H9 (cell line): ENCODE measurements around the gene DSEL. TPM values are rescaled to one million over a fixed set of nuclear protein-coding genes. Genes with fewer than 3 reads are reported as not detected.

Source experiments
- DNase-seq: peaks from one replicate; pipeline ENCODE4 v3.0.0-alpha.2; 2017
- H2AFZ ChIP-seq: one replicate; pipeline ENCODE4 v1.6.1; 2013; ENCODE audit warnings: mild to moderate bottlenecking, low read length, control low read depth, moderate library complexity
- H2AK5ac ChIP-seq: 2 replicates; pipeline ENCODE4 v1.6.1; 2013; ENCODE audit warnings: low read length, control low read depth, mixed read lengths; ENCODE audit not compliant: insufficient read length
- H2BK120ac ChIP-seq: one replicate; pipeline ENCODE4 v1.6.1; 2013; ENCODE audit warnings: low read depth, mild to moderate bottlenecking, low read length, control low read depth, inconsistent platforms; ENCODE audit not compliant: poor library complexity, severe bottlenecking
- H2BK12ac ChIP-seq: 2 replicates; pipeline ENCODE4 v1.6.1; 2013; ENCODE audit warnings: low read length, control low read depth, mixed read lengths, low read depth; ENCODE audit not compliant: insufficient read length
- H2BK15ac ChIP-seq: 2 replicates; pipeline ENCODE4 v1.6.1; 2013; ENCODE audit warnings: low read depth, low read length, control low read depth
- H2BK20ac ChIP-seq: one replicate; pipeline ENCODE4 v1.6.1; 2013; ENCODE audit warnings: low read depth, mild to moderate bottlenecking, low read length, control low read depth, inconsistent platforms; ENCODE audit not compliant: poor library complexity, severe bottlenecking
- H2BK5ac ChIP-seq: 2 replicates; pipeline ENCODE4 v1.6.1; 2013; ENCODE audit warnings: low read length, control low read depth, mixed read lengths; ENCODE audit not compliant: insufficient read length
- H3K14ac ChIP-seq: 2 replicates; pipeline ENCODE4 v1.6.1; 2013; ENCODE audit warnings: low read length, control low read depth; ENCODE audit not compliant: insufficient read depth
- H3K18ac ChIP-seq: 2 replicates; pipeline ENCODE4 v1.6.1; 2013; ENCODE audit warnings: low read depth, mild to moderate bottlenecking, mixed read lengths, low read length, control low read depth; ENCODE audit not compliant: insufficient read length
- H3K23ac ChIP-seq: 2 replicates; pipeline ENCODE4 v1.6.1; 2013; ENCODE audit warnings: low read length, control low read depth, mixed read lengths, low read depth; ENCODE audit not compliant: insufficient read length
- H3K23me2 ChIP-seq: 2 replicates; pipeline ENCODE4 v1.6.1; 2013; ENCODE audit warnings: low read depth, mild to moderate bottlenecking, mixed read lengths, low read length, control low read depth; ENCODE audit not compliant: insufficient read length, poor library complexity, severe bottlenecking
- H3K27ac ChIP-seq: 2 replicates; pipeline ENCODE4 v1.5.1; 2013; ENCODE audit warnings: low read length, control low read depth, mixed read lengths, low read depth; ENCODE audit not compliant: insufficient read length
- H3K27me3 ChIP-seq: 2 replicates; pipeline ENCODE4 v1.6.1; 2013; ENCODE audit warnings: low read length, control low read depth, inconsistent platforms; ENCODE audit not compliant: insufficient read depth
- H3K4ac ChIP-seq: 2 replicates; pipeline ENCODE4 v1.6.1; 2013; ENCODE audit warnings: low read depth, mild to moderate bottlenecking, control low read depth, inconsistent platforms, low read length, moderate library complexity
- H3K4me1 ChIP-seq: 2 replicates; pipeline ENCODE4 v1.6.1; 2013; ENCODE audit warnings: low read length, control low read depth, inconsistent platforms; ENCODE audit not compliant: insufficient read depth
- H3K4me2 ChIP-seq: 2 replicates; pipeline ENCODE4 v1.6.1; 2013; ENCODE audit warnings: low read length, control low read depth, mixed read lengths; ENCODE audit not compliant: insufficient read length, insufficient read depth
- H3K56ac ChIP-seq: 2 replicates; pipeline ENCODE4 v1.6.1; 2013; ENCODE audit warnings: low read depth, mild to moderate bottlenecking, mixed read lengths, low read length, control low read depth; ENCODE audit not compliant: insufficient read length
- H3K79me1 ChIP-seq: 2 replicates; pipeline ENCODE4 v1.6.1; 2013; ENCODE audit warnings: low read depth, mild to moderate bottlenecking, moderate library complexity, low read length, control low read depth, inconsistent platforms; ENCODE audit not compliant: insufficient read depth, poor library complexity, severe bottlenecking
- H3K79me2 ChIP-seq: 2 replicates; pipeline ENCODE4 v1.6.1; 2013; ENCODE audit warnings: low read length, control low read depth, inconsistent platforms; ENCODE audit not compliant: insufficient read depth
- H3K9ac ChIP-seq: 2 replicates; pipeline ENCODE4 v1.6.1; 2013; ENCODE audit warnings: low read length, control low read depth, mixed read lengths; ENCODE audit not compliant: insufficient read length; ENCODE audit errors: extremely low read depth
- H3K9me3 ChIP-seq: one replicate; pipeline ENCODE4 v1.6.1; 2013; ENCODE audit warnings: low read depth, low read length, inconsistent platforms; ENCODE audit not compliant: control insufficient read depth
- H3T11ph ChIP-seq: one replicate; pipeline ENCODE4 v1.6.1; 2013; ENCODE audit warnings: mild to moderate bottlenecking, low read length, control low read depth, inconsistent platforms
- H4K20me1 ChIP-seq: one replicate; pipeline ENCODE4 v1.6.1; 2013; ENCODE audit not compliant: control insufficient read depth, insufficient read length, insufficient read depth
- H4K5ac ChIP-seq: 2 replicates; pipeline ENCODE4 v1.6.1; 2013; ENCODE audit warnings: low read depth, mild to moderate bottlenecking, mixed read lengths, low read length, control low read depth; ENCODE audit not compliant: insufficient read length
- H4K8ac ChIP-seq: replicated peaks from 2 replicates; pipeline ENCODE4 v1.6.1; 2013; ENCODE audit warnings: low read length, control low read depth, mixed read lengths, low read depth; ENCODE audit not compliant: insufficient read length
- H4K91ac ChIP-seq: 2 replicates; pipeline ENCODE4 v1.6.1; 2013; ENCODE audit warnings: low read depth, mild to moderate bottlenecking, moderate library complexity, mixed read lengths, low read length, control low read depth; ENCODE audit not compliant: insufficient read length
- H3K27ac Mint-ChIP-seq, 3 experiments: 2 replicates in 2 of 3; 3 replicates in 1 of 3; pipeline ENCODE4 v1.8.0; 2020 to 2021; ENCODE audit warnings: mixed read lengths in 3 of 3, mild to moderate bottlenecking in 1 of 3, moderate library complexity in 1 of 3
- H3K27me3 Mint-ChIP-seq: 2 replicates; pipeline ENCODE4 v1.8.0; 2021; ENCODE audit warnings: low read depth, mild to moderate bottlenecking, moderate library complexity, mixed read lengths
- H3K36me3 Mint-ChIP-seq, 3 experiments: 2 replicates in 2 of 3; 3 replicates in 1 of 3; pipeline ENCODE4 v1.8.0; 2020 to 2021; ENCODE audit warnings: low read depth in 3 of 3, mixed read lengths in 3 of 3; ENCODE audit not compliant: insufficient read depth in 1 of 3
- H3K4me1 Mint-ChIP-seq, 2 experiments: 2 replicates each; pipeline ENCODE4 v1.8.0; 2020; ENCODE audit warnings: mixed read lengths in 2 of 2
- H3K4me3 Mint-ChIP-seq, 2 experiments: 2 replicates in 1 of 2; 3 replicates in 1 of 2; pipeline ENCODE4 v1.8.0; 2020 to 2021; ENCODE audit warnings: mild to moderate bottlenecking in 2 of 2, mixed read lengths in 2 of 2, moderate library complexity in 1 of 2
- H3K9me3 Mint-ChIP-seq, 2 experiments: 2 replicates in 1 of 2; 3 replicates in 1 of 2; pipeline ENCODE4 v1.8.0; 2020; ENCODE audit warnings: mild to moderate bottlenecking in 2 of 2, mixed read lengths in 2 of 2, moderate library complexity in 1 of 2
- CTCF ChIP-seq: fragments of 200-600 bp; sonication (generic); conservative IDR thresholded peaks from 3 replicates; pipeline ENCODE4 v1.8.0; 2021; ENCODE audit warnings: antibody characterized with exemption, mild to moderate bottlenecking
- WGBS: extraction: QIAGEN DNeasy Blood & Tissue Kit; methylation state at CpG from one replicate; pipeline ENCODE4 v1.1.7; 2013; ENCODE audit warnings: missing lambda C conversion rate, low lambda C conversion rate, mixed read lengths; ENCODE audit not compliant: insufficient read length; ENCODE audit errors: extremely low coverage; 5-methylcytosine and 5-hydroxymethylcytosine counted together
- total RNA-seq: library from RNA; stranded (reverse); gene quantifications from 2 replicates; pipeline ENCODE4 v1.2.1, GENCODE V29; 2021

DSEL gene
- total RNA-seq, 1 experiment from 2014 or later, result 6.0 TPM

GRCh38 chr18:67520351-67520921, 3.9 kb upstream of the DSEL start:
- Mint-ChIP-seq H3K36me3 (no peaks in the 10 kb centered on the region), H3K9me3 (no peaks in the 10 kb centered on the region), H3K4me1 (peaks cover 33 to 40% of the 10 kb centered on the region in 2 experiments), H3K27ac (no peak overlapping the region), H3K4me3 (no peak overlapping the region), H3K27me3 (peaks cover 5% of the 10 kb centered on the region)
- no peak overlapping the region for H3K23ac ChIP-seq
- H3K56ac ChIP-seq, result no peak overlapping the region
- H2BK15ac ChIP-seq, result no peak overlapping the region
- no peak overlapping the region for H3K18ac ChIP-seq
- no peak overlapping the region for H2BK20ac ChIP-seq
- H3K27ac ChIP-seq, result no peak overlapping the region
- H3K23me2 ChIP-seq, result peaks cover 4% of the 10 kb centered on the region
- no CpG with 5 or more reads among the region's 2 CpGs for WGBS
- no peaks in the 10 kb centered on the region for H3K79me1 ChIP-seq
- no peak overlapping the region for H3K4ac ChIP-seq
- no peaks in the 10 kb centered on the region for H3K9me3 ChIP-seq
- no peak overlapping the region for H2AK5ac ChIP-seq
- H3T11ph ChIP-seq, result no peak overlapping the region
- no peaks in the 10 kb centered on the region for H4K20me1 ChIP-seq
- H3K4me1 ChIP-seq, result no peaks in the 10 kb centered on the region; the same call in 1 of the 2 replicates
- no peak overlapping the region for H2BK5ac ChIP-seq
- no peak overlapping the region for H3K14ac ChIP-seq
- no peak overlapping the region for H3K9ac ChIP-seq
- no peak for TF ChIP-seq CTCF
- no peak overlapping the region for H4K8ac ChIP-seq
- no peak overlapping the region for H4K5ac ChIP-seq
- H3K27me3 ChIP-seq, result no peaks in the 10 kb centered on the region
- H4K91ac ChIP-seq, result no peak overlapping the region
- H2BK120ac ChIP-seq, result no peak overlapping the region
- no peaks in the 10 kb centered on the region; the same call in 1 of the 2 replicates for H3K79me2 ChIP-seq
- H3K4me2 ChIP-seq, result no peak overlapping the region
- no peak overlapping the region for H2AFZ ChIP-seq
- DNase-seq, result no peak
- H2BK12ac ChIP-seq, result no peak overlapping the region
